ENCODE results near the gene KIAA2012.

GRCh38 chr2:202052235-202052634 is 20.8 kb upstream of the KIAA2012 start:
- TF ChIP-seq CTCF (conservative IDR thresholded peaks at IDR 0.05; ENCODE audit: low read length) (no peak), EZH2phosphoT487 (IDR thresholded peaks at IDR 0.05; ENCODE audit: borderline replicate concordance, low read depth, low read length) (no peak)
